Progenitor cell of endocrine pancreas (in vitro differentiated cells): ENCODE data around the gene CAND2. TPM values are rescaled to one million over a fixed set of nuclear protein-coding genes. Genes with fewer than 3 reads are reported as not detected.

Experiments used
- DNase-seq: peaks from one replicate; pipeline ENCODE4 v3.0.0; 2021; ENCODE audit warnings: low spot score; ENCODE audit not compliant: unreplicated experiment
- H3K27ac Mint-ChIP-seq: 2 replicates; pipeline ENCODE4 v1.8.0; 2021; ENCODE audit warnings: mild to moderate bottlenecking, moderate library complexity, mixed read lengths
- H3K27me3 Mint-ChIP-seq: 2 replicates; pipeline ENCODE4 v1.8.0; 2021; ENCODE audit warnings: mixed read lengths
- H3K36me3 Mint-ChIP-seq: 2 replicates; pipeline ENCODE4 v1.8.0; 2022; ENCODE audit warnings: mixed read lengths; ENCODE audit not compliant: insufficient read depth
- H3K4me1 Mint-ChIP-seq: 2 replicates; pipeline ENCODE4 v1.8.0; 2021; ENCODE audit warnings: low read depth, mixed read lengths
- H3K4me3 Mint-ChIP-seq: 2 replicates; pipeline ENCODE4 v1.8.0; 2021; ENCODE audit warnings: low read depth, mild to moderate bottlenecking, moderate library complexity, mixed read lengths
- H3K9me3 Mint-ChIP-seq: 2 replicates; pipeline ENCODE4 v1.8.0; 2021; ENCODE audit warnings: low read depth, mixed read lengths
- total RNA-seq: library from RNA; stranded (reverse); gene quantifications from 2 replicates; pipeline ENCODE4 v1.2.1, GENCODE V29; 2021
- TF ChIP-seq, protein P1 (sequence below): fragments of 200-600 bp; sonication (generic); IDR thresholded peaks from one replicate; pipeline ENCODE4 v1.5.0; 2021; ENCODE audit warnings: antibody characterized with exemption, mild to moderate bottlenecking; ENCODE audit not compliant: unreplicated experiment

CAND2 gene
- total RNA-seq, 1 donor from 2014 or later: 11.0 TPM

GRCh38 chr3:12882336-12883310, 86.1 kb downstream of the CAND2 start:
- DNase-seq: no peak
- TF ChIP-seq, protein P1, sequence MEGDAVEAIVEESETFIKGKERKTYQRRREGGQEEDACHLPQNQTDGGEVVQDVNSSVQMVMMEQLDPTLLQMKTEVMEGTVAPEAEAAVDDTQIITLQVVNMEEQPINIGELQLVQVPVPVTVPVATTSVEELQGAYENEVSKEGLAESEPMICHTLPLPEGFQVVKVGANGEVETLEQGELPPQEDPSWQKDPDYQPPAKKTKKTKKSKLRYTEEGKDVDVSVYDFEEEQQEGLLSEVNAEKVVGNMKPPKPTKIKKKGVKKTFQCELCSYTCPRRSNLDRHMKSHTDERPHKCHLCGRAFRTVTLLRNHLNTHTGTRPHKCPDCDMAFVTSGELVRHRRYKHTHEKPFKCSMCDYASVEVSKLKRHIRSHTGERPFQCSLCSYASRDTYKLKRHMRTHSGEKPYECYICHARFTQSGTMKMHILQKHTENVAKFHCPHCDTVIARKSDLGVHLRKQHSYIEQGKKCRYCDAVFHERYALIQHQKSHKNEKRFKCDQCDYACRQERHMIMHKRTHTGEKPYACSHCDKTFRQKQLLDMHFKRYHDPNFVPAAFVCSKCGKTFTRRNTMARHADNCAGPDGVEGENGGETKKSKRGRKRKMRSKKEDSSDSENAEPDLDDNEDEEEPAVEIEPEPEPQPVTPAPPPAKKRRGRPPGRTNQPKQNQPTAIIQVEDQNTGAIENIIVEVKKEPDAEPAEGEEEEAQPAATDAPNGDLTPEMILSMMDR: no peak
- Mint-ChIP-seq H3K27ac (no peak overlapping the region), H3K9me3 (no peaks in the 10 kb centered on the region), H3K4me3 (no peak overlapping the region), H3K27me3 (peaks cover 22% of the 10 kb centered on the region), H3K4me1 (peaks cover 23% of the 10 kb centered on the region), H3K36me3 (no peaks in the 10 kb centered on the region)

DNA sequence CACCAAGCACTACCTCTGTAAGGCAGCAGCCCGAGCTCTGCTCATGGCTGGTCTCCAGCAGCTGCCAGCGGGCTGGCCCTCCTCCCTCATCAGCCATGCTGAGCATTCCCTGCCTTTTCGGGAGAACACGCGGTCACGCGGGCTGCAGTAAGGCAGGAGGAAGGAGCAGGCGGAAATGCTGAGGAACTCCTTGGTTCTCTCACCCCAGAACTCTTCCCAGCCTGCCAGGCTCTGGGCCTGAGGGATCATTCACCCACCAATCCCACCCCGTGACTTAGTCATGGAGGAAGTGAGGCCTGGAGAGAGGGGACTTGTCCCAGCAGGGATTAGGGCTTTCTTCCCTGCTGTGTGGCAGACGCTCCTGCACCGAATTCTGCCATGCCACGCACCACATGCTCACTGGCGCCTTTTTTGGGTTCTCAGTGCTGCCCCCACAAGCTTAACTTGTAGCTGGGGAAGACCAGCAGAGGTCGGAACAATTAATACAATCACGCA, 87.8 kb downstream of the CAND2 start:
- H3K27me3 Mint-ChIP-seq: peaks cover 26% of the 10 kb centered on the region
- DNase-seq: no peak
- H3K27ac Mint-ChIP-seq: no peak overlapping the region
- no peaks in the 10 kb centered on the region for H3K36me3 Mint-ChIP-seq
- H3K9me3 Mint-ChIP-seq: no peaks in the 10 kb centered on the region
- TF ChIP-seq, protein P1: no peak
- H3K4me3 Mint-ChIP-seq: no peak overlapping the region
- H3K4me1 Mint-ChIP-seq: peaks cover 6% of the 10 kb centered on the region

Other genes starting within 250 kb of the CAND2 start
- gene MKRN2, start 239.6 kb upstream of the CAND2 start, total RNA-seq: 23.4 and 23.9 TPM in 2 replicates
- gene RAF1, start 132.6 kb upstream of the CAND2 start, total RNA-seq: 135 and 139 TPM in 2 replicates
- gene TMEM40, start 37.4 kb upstream of the CAND2 start, total RNA-seq: 0.36 TPM in 1 of 2 replicates, not detected in the other
- 1,626 and 1,662 TPM in 2 replicates for gene RPL32, start 44.9 kb downstream of the CAND2 start, total RNA-seq